Neuronal stem cell (in vitro differentiated cells): ENCODE measurements around the gene SSBP3.

Experiments used
- DNase-seq: peaks from one replicate; pipeline ENCODE4 v3.0.0-alpha.2; 2013; ENCODE audit warnings: low spot score
- H2AFZ ChIP-seq: one replicate; pipeline ENCODE4 v1.6.1; 2013; ENCODE audit warnings: mild to moderate bottlenecking, low read length, inconsistent platforms
- H2AK5ac ChIP-seq: 2 replicates; pipeline ENCODE4 v1.6.1; 2013; ENCODE audit warnings: low read depth, mild to moderate bottlenecking, inconsistent platforms, low read length, moderate library complexity, mixed read lengths
- H2BK120ac ChIP-seq: 2 replicates; pipeline ENCODE4 v1.6.1; 2013; ENCODE audit warnings: low read depth, mild to moderate bottlenecking, inconsistent platforms, low read length, moderate library complexity, mixed read lengths
- H2BK12ac ChIP-seq: one replicate; pipeline ENCODE4 v1.6.1; 2013; ENCODE audit warnings: low read length, inconsistent platforms
- H2BK15ac ChIP-seq: 2 replicates; pipeline ENCODE4 v1.6.1; 2013; ENCODE audit warnings: mild to moderate bottlenecking, low read length, inconsistent platforms, mixed read lengths
- H2BK5ac ChIP-seq: one replicate; pipeline ENCODE4 v1.6.1; 2013; ENCODE audit warnings: inconsistent platforms, mild to moderate bottlenecking, low read length, moderate library complexity
- H3K14ac ChIP-seq: one replicate; pipeline ENCODE4 v1.6.1; 2013; ENCODE audit warnings: low read length, inconsistent platforms
- H3K18ac ChIP-seq: 2 replicates; pipeline ENCODE4 v1.6.1; 2013; ENCODE audit warnings: low read length, inconsistent platforms
- H3K23ac ChIP-seq: 2 replicates; pipeline ENCODE4 v1.6.1; 2013; ENCODE audit warnings: low read depth, mild to moderate bottlenecking, mixed read lengths, low read length, inconsistent platforms; ENCODE audit not compliant: poor library complexity
- H3K27ac ChIP-seq: replicated peaks from 3 replicates; pipeline ENCODE4 v1.5.1; 2013; ENCODE audit warnings: low read length, inconsistent platforms
- H3K27me3 ChIP-seq, 3 experiments: 2 replicates each; pipeline ENCODE4 v1.6.1; 2013; ENCODE audit warnings: low read length in 3 of 3, mild to moderate bottlenecking in 2 of 3, inconsistent platforms in 1 of 3, low read depth in 1 of 3, mixed read lengths in 1 of 3, moderate library complexity in 1 of 3; ENCODE audit not compliant: control insufficient read depth in 3 of 3, insufficient read depth in 3 of 3
- H3K36me3 ChIP-seq, 2 donors: replicated peaks in 1 of 2; 2 replicates each; pipeline ENCODE4 v1.6.1; 2013; ENCODE audit warnings: low read length in 2 of 2; ENCODE audit not compliant: control insufficient read depth in 2 of 2, insufficient read depth in 2 of 2
- H3K4ac ChIP-seq: 2 replicates; pipeline ENCODE4 v1.6.1; 2013; ENCODE audit warnings: inconsistent platforms, mild to moderate bottlenecking, low read length, moderate library complexity
- H3K4me1 ChIP-seq, 2 donors: 1 replicate in 1 of 2; 2 replicates in 1 of 2; pipeline ENCODE4 v1.6.1; 2013; ENCODE audit warnings: low read length in 2 of 2, low read depth in 1 of 2; ENCODE audit not compliant: control insufficient read depth in 2 of 2, insufficient read depth in 1 of 2
- H3K4me2 ChIP-seq: one replicate; pipeline ENCODE4 v1.6.1; 2013; ENCODE audit warnings: mild to moderate bottlenecking, low read length, inconsistent platforms; ENCODE audit not compliant: insufficient read depth, poor library complexity, severe bottlenecking
- H3K4me3 ChIP-seq, 2 donors: 2 replicates each; pipeline ENCODE4 v1.5.1; 2013; ENCODE audit warnings: low read length in 2 of 2, mild to moderate bottlenecking in 2 of 2, inconsistent platforms in 1 of 2, moderate library complexity in 1 of 2
- H3K79me1 ChIP-seq: one replicate; pipeline ENCODE4 v1.6.1; 2013; ENCODE audit warnings: low read depth, mild to moderate bottlenecking, inconsistent platforms, low read length, moderate library complexity
- H3K9ac ChIP-seq: one replicate; pipeline ENCODE4 v1.6.1; 2013; ENCODE audit warnings: mild to moderate bottlenecking, low read depth, low read length, inconsistent platforms; ENCODE audit not compliant: poor library complexity
- H3K9me3 ChIP-seq, 2 donors: replicated peaks in 1 of 2; 2 replicates each; pipeline versions ENCODE3 to v1.6.1; 2013; ENCODE audit warnings: low read length in 2 of 2, mild to moderate bottlenecking in 2 of 2, inconsistent platforms in 1 of 2, low read depth in 1 of 2, mixed read lengths in 1 of 2, moderate library complexity in 1 of 2; ENCODE audit not compliant: control insufficient read depth in 2 of 2, insufficient read depth in 1 of 2
- H4K8ac ChIP-seq: one replicate; pipeline ENCODE4 v1.6.1; 2013; ENCODE audit warnings: low read depth, mild to moderate bottlenecking, inconsistent platforms, low read length, moderate library complexity
- H4K91ac ChIP-seq: one replicate; pipeline ENCODE4 v1.6.1; 2013; ENCODE audit warnings: low read length, low read depth, mild to moderate bottlenecking, inconsistent platforms; ENCODE audit not compliant: poor library complexity
- WGBS, 2 donors: extraction: QIAGEN DNeasy Blood & Tissue Kit; methylation state at CpG; one replicate each; pipeline ENCODE4 v1.1.7; 2013; ENCODE audit warnings: missing lambda C conversion rate in 2 of 2, mixed read lengths in 1 of 2; ENCODE audit not compliant: insufficient read length in 2 of 2, insufficient replicate concordance in 1 of 2; ENCODE audit errors: extremely low coverage in 2 of 2; 5-methylcytosine and 5-hydroxymethylcytosine counted together

SSBP3 gene

DNA sequence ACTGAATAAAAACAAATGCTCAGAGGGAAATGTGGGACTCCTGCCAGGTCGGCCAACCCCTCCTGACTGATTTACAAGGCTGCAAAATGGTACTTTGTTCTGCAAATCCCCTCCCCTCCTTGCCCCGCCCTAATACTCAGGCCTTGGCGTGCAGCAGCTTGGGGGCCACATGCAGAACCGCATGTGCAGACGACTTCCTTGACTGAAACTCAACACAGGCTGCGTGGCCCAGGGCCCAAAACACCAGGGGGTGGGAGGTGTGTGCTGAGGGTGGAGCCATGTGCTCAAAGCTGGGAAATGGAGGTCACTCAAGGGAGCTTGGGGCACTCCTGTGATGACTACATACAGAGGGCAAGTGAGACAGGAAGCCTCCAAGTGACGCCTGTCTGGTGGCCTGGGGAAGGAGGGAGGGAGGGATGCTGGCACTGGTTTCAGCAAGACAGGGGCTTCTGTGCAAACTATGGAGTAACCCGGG, 119.0 kb downstream of the SSBP3 start:
- H4K8ac ChIP-seq = no peak overlapping the region
- no CpG with 5 or more reads among the region's 8 CpGs for WGBS, 2 donors
- no peaks in the 10 kb centered on the region for H3K27me3 ChIP-seq
- no peak overlapping the region for H2BK5ac ChIP-seq
- no peak overlapping the region for H3K4me2 ChIP-seq
- H3K18ac ChIP-seq = no peak overlapping the region
- peak overlapping the region; percentile 12 for H3K23ac ChIP-seq
- H3K9ac ChIP-seq = peak overlapping the region; percentile 54
- H3K79me1 ChIP-seq = peaks cover 9% of the 10 kb centered on the region
- H3K4me3 ChIP-seq = no peak overlapping the region
- H3K27ac ChIP-seq = no peak overlapping the region
- peaks cover 18 to 21% of the 10 kb centered on the region in 2 donors for H3K4me1 ChIP-seq
- no peak overlapping the region for H2BK15ac ChIP-seq
- no peak for DNase-seq
- no peak overlapping the region for H3K14ac ChIP-seq
- H2BK120ac ChIP-seq = no peak overlapping the region
- no peak overlapping the region for H2BK12ac ChIP-seq
- H3K9me3 ChIP-seq = no peaks in the 10 kb centered on the region
- H4K91ac ChIP-seq = no peak overlapping the region
- no peak overlapping the region for H2AFZ ChIP-seq
- no peak overlapping the region for H2AK5ac ChIP-seq
- H3K36me3 ChIP-seq = peaks cover 0 to 10% of the 10 kb centered on the region in 2 donors
- no peak overlapping the region for H3K4ac ChIP-seq

DNA sequence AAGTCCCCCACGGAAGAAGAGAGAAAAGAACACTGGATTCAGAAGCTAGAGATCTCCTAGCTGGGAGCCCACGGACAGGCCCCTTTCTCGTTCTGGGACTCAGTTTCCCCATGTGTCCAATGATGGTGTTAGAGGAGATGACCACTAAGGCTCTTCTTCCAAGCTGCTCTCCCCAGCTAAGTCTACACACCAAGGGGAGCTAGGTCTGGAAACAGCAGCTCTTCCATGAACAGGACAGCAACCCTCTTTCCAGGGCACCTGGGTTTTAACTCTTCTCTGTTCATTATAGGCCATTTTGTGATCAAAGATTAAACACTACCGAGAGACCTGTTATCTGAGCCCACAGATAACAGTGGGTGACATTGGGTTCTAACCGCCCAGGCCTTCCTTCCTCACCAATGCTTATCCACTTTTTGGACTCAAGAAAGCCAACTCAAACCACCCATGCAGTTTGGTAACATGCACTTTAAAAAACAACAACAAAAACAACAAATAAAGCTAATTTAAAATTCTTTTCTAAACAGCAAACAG, 120.3 kb downstream of the SSBP3 start:
- Histone ChIP-seq H2BK5ac (no peak overlapping the region), H3K36me3 (peaks cover 0 to 19% of the 10 kb centered on the region in 2 donors), H2AK5ac (no peak overlapping the region), H3K9ac (no peak overlapping the region), H3K27me3 (no peaks in the 10 kb centered on the region), H2BK12ac (no peak overlapping the region), H3K79me1 (peaks cover 6% of the 10 kb centered on the region), H3K9me3 (no peaks in the 10 kb centered on the region), H4K8ac (no peak overlapping the region), H3K4me3 (no peak overlapping the region), H2BK15ac (no peak overlapping the region), H3K23ac (no peak overlapping the region), H3K4me1 (peaks cover 11 to 16% of the 10 kb centered on the region in 2 donors), H3K18ac (no peak overlapping the region), H3K4ac (no peak overlapping the region), H2AFZ (no peak overlapping the region), H2BK120ac (no peak overlapping the region), H3K27ac (no peak overlapping the region), H3K4me2 (no peak overlapping the region), H4K91ac (no peak overlapping the region), H3K14ac (no peak overlapping the region)
- WGBS, 2 donors = no CpG with 5 or more reads among the region's 5 CpGs
- no peak for DNase-seq

DNA sequence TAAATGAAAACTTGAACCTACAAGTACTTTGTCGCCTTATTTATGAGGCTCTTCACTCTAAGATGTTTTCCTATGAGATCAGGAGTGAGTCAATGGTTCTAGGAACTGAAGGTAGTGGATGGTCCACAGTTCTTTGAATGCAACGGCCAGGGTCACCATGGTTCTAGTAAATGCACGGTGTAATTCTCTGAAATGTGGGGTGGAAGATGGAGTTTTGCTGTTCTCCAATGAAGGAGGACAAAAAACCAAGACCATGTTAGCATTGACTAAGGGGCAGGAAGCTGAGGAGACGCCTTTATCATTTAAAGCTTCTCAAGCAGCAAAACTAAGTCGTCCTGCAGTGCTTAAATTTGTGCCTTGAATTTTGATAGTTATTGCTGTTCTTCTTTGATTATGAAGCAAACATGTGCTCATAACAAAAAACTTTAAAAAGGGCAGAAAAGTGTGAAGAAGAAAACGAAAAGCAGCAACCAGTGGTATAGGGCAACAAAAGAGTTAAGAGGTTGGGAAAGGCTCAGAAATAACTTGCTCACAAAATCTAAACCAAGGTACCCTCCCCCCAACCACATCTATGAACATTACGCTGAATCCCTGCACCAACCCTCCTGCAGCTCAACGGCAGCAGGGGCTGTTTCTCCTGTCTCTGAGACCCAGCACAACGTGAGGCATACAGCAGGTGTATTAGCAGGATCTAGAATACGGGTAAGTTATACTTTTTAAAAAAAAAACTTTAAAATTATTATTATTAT, 121.2 kb downstream of the SSBP3 start:
- H3K36me3 ChIP-seq = peaks cover 3 to 28% of the 10 kb centered on the region in 2 donors

DNA sequence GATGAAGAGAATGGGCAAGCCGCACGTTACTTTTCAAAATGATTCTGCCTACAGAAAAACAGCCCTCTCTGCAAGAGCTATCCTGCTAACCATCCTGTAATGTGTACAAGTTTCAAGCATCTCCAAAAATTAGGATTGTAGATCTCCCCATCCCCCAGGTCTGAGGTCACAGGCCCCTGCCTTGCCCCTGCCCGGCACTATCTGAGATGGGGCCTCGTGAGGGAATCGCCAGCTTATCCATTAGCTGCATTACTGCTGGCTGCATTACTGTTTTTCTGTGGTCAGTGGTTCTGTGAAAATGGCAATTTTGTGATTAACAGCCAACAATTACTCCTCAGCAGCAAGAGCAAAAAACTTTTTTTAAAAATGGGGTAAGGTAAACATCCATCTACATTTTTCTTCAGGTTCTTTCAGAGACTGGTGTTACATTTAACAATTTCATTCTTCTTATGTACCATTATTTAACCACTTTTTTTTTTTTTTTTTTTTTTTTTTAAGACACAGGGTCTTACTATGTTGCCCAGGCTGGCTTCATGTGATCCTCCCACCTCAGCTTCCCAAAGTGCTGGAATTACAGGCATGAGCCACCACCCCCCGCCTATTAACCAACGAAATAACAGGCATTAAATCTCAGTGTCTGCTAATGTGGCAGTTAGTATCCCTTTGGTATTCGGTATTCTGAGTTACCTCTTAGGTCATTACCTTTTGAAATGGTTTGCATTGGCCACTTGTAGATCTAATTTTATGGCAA, 122.4 kb downstream of the SSBP3 start:
- H3K27me3 ChIP-seq = no peaks in the 10 kb centered on the region
- no peak overlapping the region for H2BK12ac ChIP-seq
- no peaks in the 10 kb centered on the region for H3K9me3 ChIP-seq
- no peak overlapping the region for H2BK15ac ChIP-seq
- peaks cover 7 to 16% of the 10 kb centered on the region in 2 donors for H3K4me1 ChIP-seq
- H3K18ac ChIP-seq = no peak overlapping the region
- no peak overlapping the region for H3K4me2 ChIP-seq
- H3K4ac ChIP-seq = no peak overlapping the region
- H3K27ac ChIP-seq = no peak overlapping the region
- no peak overlapping the region for H4K8ac ChIP-seq
- H4K91ac ChIP-seq = no peak overlapping the region
- no peak overlapping the region for H2AFZ ChIP-seq
- H3K36me3 ChIP-seq = peaks cover 8 to 40% of the 10 kb centered on the region in 2 donors
- no peak overlapping the region for H3K4me3 ChIP-seq
- DNase-seq = no peak
- no peak overlapping the region for H2BK120ac ChIP-seq
- H2AK5ac ChIP-seq = no peak overlapping the region
- H2BK5ac ChIP-seq = no peak overlapping the region
- peaks cover 2% of the 10 kb centered on the region for H3K79me1 ChIP-seq
- no peak overlapping the region for H3K14ac ChIP-seq
- H3K23ac ChIP-seq = no peak overlapping the region
- WGBS, 2 donors = no CpG with 5 or more reads among the region's 8 CpGs
- H3K9ac ChIP-seq = no peak overlapping the region

More for the DNA sequence above, 121.2 kb downstream of the SSBP3 start:
- Histone ChIP-seq H3K27ac (no peak overlapping the region), H3K27me3 (no peaks in the 10 kb centered on the region), H3K4me1 (peaks cover 9 to 16% of the 10 kb centered on the region in 2 donors), H3K9me3 (no peaks in the 10 kb centered on the region), H3K14ac (no peak overlapping the region), H4K8ac (no peak overlapping the region), H3K4me2 (no peak overlapping the region), H2AK5ac (no peak overlapping the region), H2BK120ac (no peak overlapping the region), H2AFZ (no peak overlapping the region), H3K9ac (no peak overlapping the region), H3K79me1 (peaks cover 4% of the 10 kb centered on the region), H3K4me3 (no peak overlapping the region), H2BK12ac (no peak overlapping the region), H3K18ac (no peak overlapping the region), H4K91ac (no peak overlapping the region), H3K23ac (no peak overlapping the region), H3K4ac (no peak overlapping the region), H2BK5ac (no peak overlapping the region), H2BK15ac (no peak overlapping the region)
- whole genome bisulfite sequencing, 2 donors = no CpG with 5 or more reads among the region's 10 CpGs
- DNase-seq = no peak
